NB4 (cell line): Measurements from ENCODE around the gene ACTG2.

Experiments used
- CTCF ChIP-seq: IDR thresholded peaks from one replicate; pipeline ENCODE4 v1.5.1; 2012; ENCODE audit warnings: low read depth, low read length
- MYC ChIP-seq: IDR thresholded peaks from 2 replicates; pipeline ENCODE4 v1.6.1; 2011; ENCODE audit warnings: low read depth, low read length
- POLR2A ChIP-seq: IDR thresholded peaks from 2 replicates; pipeline ENCODE4 v1.6.1; 2011; ENCODE audit warnings: mild to moderate bottlenecking; ENCODE audit not compliant: insufficient read length; ENCODE audit errors: extremely low read depth
- TF ChIP-seq, protein P1 (sequence below): IDR thresholded peaks from 2 replicates; pipeline ENCODE4 v1.6.1; 2011; ENCODE audit warnings: low read depth, low read length

DNA sequence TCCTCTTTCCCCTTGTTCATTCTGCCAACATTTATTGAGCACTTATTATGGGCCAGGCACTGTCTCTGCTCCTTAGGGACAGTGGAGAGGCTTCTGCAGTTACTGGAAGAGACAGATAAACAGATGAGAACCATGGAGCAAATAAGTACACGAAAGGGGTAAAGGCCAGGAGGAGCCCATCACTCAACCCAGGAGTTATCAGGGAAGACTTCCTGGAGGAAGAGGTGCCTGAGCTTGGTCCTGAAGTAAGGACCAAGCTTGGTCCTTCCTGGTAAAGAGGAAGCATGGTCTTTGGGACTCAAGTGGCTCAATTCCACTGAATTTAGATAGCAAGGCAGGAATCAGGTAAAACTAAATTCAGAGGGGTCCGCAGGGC, 1.7 kb downstream of the ACTG2 start:
- no peak for TF ChIP-seq CTCF
- no peak for TF ChIP-seq POLR2A
- TF ChIP-seq, protein P1, sequence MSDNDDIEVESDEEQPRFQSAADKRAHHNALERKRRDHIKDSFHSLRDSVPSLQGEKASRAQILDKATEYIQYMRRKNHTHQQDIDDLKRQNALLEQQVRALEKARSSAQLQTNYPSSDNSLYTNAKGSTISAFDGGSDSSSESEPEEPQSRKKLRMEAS: no peak
- TF ChIP-seq MYC: no peak
